ENCODE results near the gene IL18R1.

The IL18R1 gene

DNA sequence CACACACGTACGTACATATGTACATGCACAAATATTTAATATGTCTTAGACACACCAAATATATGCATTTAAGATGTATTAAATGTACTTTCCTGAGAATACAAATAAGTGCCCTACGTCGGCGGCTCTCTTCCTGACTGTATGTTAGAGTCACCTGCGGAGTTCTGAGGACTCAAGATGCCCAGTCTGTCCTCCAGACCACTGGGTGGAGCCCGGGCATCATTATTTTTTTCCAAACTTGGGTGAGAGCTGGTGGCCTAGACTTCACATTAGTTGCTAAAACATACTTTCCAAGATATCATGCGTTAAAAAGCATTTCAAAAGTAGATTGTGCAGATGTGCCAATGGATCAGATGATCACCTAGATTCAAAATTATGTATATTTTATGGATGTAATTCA, 2.9 kb downstream of the IL18R1 start:
- peaks cover 4% of the 10 kb centered on the region for H3K27me3 Mint-ChIP-seq
- H3K4me1 Mint-ChIP-seq = peaks cover 65% of the 10 kb centered on the region
- CTCF ChIA-PET = interaction anchor here (1.0 to 5.1 kb wide), 4 partner anchors 85 to 118 kb away, joined by 4 to 56 read pairs (median 12); no protein-coding TSS in a partner anchor
- DNase-seq = no peak
- H3K36me3 Mint-ChIP-seq = peaks cover 53% of the 10 kb centered on the region
- H3K9me3 Mint-ChIP-seq = peaks cover 12% of the 10 kb centered on the region
- no peak overlapping the region for H3K27ac Mint-ChIP-seq
- H3K4me3 Mint-ChIP-seq = peak overlapping the region; percentile 54

DNA sequence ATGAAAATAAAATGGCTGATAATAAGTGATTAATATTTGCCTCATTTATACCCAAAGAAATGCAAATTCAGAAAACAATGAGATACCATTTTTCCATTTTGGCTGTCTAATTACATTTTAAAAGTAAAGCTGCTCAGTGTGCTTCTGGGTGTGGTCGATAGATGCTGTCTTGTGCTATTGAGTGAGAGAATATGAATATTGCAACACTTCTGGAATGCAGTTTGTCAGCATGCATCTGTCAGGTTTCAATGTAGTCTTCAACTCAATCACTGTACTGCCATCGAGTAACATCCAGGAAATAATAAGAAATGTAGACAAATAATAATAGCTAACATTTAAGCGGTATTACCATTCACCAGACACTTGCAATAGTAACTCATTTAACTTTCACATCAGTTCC, 3.9 kb downstream of the IL18R1 start:
- Mint-ChIP-seq H3K27ac (no peak overlapping the region), H3K4me3 (peak overlapping the region; percentile 28), H3K36me3 (peaks cover 63% of the 10 kb centered on the region)

GRCh38 chr2:102361632-102362241, 6.1 kb downstream of the IL18R1 start:
- H3K9me3 Mint-ChIP-seq = peaks cover 39% of the 10 kb centered on the region
- no peak for DNase-seq
- H3K4me3 Mint-ChIP-seq = no peak overlapping the region
- H3K27me3 Mint-ChIP-seq = no peaks in the 10 kb centered on the region
- no peak overlapping the region for H3K27ac Mint-ChIP-seq
- peaks cover 77% of the 10 kb centered on the region for H3K36me3 Mint-ChIP-seq
- CTCF ChIA-PET = interaction anchor here (1.0 to 3.9 kb wide), 2 partner anchors 82 to 121 kb away, joined by 3 to 17 read pairs; no protein-coding TSS in a partner anchor
- H3K4me1 Mint-ChIP-seq = peaks cover 73% of the 10 kb centered on the region

More for the DNA sequence above, 3.9 kb downstream of the IL18R1 start:
- peaks cover 66% of the 10 kb centered on the region for H3K4me1 Mint-ChIP-seq
- H3K27me3 Mint-ChIP-seq = peaks cover 4% of the 10 kb centered on the region
- DNase-seq = no peak
- H3K9me3 Mint-ChIP-seq = peaks cover 19% of the 10 kb centered on the region
- CTCF ChIA-PET = interaction anchor here (1.0 to 5.1 kb wide), 2 partner anchors 84 to 89 kb away, joined by 4 to 56 read pairs; no protein-coding TSS in a partner anchor

GRCh38 chr2:102365763-102366162, 10.2 kb downstream of the IL18R1 start:
- DNase-seq = no peak
- peaks cover 91% of the 10 kb centered on the region for H3K36me3 Mint-ChIP-seq
- H3K4me1 Mint-ChIP-seq = peaks cover 79% of the 10 kb centered on the region
- no peaks in the 10 kb centered on the region for H3K27me3 Mint-ChIP-seq
- peaks cover 53% of the 10 kb centered on the region for H3K9me3 Mint-ChIP-seq
- H3K4me3 Mint-ChIP-seq = no peak overlapping the region
- CTCF ChIA-PET = interaction anchor here (0.7 kb wide), 1 partner anchor 16 kb away, joined by 4 read pairs; no protein-coding TSS in a partner anchor
- peak overlapping the region; percentile 93 for H3K27ac Mint-ChIP-seq

DNA sequence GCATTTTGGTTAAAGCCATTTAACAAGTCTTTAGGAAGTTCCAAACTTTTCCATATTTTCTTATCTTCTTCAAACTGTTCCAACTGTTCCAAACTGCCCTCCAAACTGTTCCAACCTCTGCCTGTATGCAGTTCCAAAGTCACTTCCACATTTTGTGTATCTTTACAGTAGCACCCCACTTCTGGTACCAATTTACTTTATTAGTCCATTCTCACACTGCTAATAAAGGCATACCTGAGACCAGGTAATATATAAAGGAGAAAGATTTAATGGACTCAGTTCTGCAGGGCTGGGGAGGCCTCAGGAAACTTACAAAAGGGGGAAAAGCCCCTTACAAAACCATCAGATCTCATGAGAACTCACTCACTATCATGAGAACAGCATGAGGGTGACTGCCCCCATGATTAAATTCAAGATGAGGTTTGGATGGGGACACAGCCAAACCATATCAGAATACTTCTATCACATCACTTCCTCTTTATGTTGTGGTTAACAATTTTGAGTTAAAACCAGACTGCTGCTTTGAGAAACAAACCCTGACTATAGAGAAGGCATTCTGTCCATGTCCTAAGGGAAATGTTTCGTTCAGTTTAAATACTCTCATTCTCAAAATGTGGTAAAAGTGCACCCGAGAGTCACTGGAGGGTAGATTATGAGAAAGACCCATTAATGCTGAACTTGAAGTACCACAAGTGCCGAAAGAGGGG, 11.0 kb downstream of the IL18R1 start:
- H3K4me1 Mint-ChIP-seq = peaks cover 73% of the 10 kb centered on the region
- DNase-seq = no peak
- peaks cover 91% of the 10 kb centered on the region for H3K36me3 Mint-ChIP-seq
- H3K27me3 Mint-ChIP-seq = no peaks in the 10 kb centered on the region
- peak overlapping the region; percentile 48 for H3K4me3 Mint-ChIP-seq
- H3K9me3 Mint-ChIP-seq = peaks cover 53% of the 10 kb centered on the region
- CTCF ChIA-PET = interaction anchor here (1.4 to 3.2 kb wide), 2 partner anchors 11 to 76 kb away, joined by 5 to 11 read pairs; no protein-coding TSS in a partner anchor
- peak overlapping the region; percentile 93 for H3K27ac Mint-ChIP-seq

DNA sequence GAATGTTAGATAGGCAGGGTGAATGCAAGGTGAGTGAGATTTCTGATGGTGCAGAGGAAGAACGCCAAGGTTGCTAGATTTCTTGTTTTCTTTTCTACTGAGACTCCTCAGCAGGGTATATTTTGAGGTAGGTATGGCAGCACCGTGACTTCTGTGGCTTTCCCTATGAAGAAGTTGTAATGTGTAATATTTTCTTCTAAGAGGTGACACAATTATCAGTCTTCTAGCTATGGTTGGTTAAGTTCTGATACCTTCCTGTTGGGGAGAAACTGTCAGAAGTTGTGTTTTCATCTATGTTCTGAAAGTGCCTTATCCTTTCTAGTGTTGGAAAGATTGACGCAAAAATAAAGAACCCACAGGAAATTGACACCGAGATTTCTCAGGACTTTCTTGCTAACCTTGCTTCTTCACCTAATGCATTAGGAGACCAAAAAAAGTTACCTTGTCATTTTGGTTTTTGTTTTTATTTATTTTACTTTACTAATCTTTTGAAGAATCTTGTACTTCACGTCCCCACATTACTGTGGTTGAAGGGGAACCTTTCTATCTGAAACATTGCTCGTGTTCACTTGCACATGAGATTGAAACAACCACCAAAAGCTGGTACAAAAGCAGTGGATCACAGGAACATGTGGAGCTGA, 11.9 kb downstream of the IL18R1 start:
- H3K4me3 Mint-ChIP-seq = peak overlapping the region; percentile 48
- CTCF ChIA-PET = interaction anchor here (1.3 to 3.2 kb wide), 3 partner anchors 11 to 75 kb away, joined by 3 to 11 read pairs (median 5); no protein-coding TSS in a partner anchor
- no peaks in the 10 kb centered on the region for H3K27me3 Mint-ChIP-seq
- DNase-seq = peak; percentile 56
- H3K27ac Mint-ChIP-seq = peak overlapping the region; percentile 93
- peaks cover 89% of the 10 kb centered on the region for H3K36me3 Mint-ChIP-seq
- H3K4me1 Mint-ChIP-seq = peaks cover 70% of the 10 kb centered on the region
- peaks cover 50% of the 10 kb centered on the region for H3K9me3 Mint-ChIP-seq

DNA sequence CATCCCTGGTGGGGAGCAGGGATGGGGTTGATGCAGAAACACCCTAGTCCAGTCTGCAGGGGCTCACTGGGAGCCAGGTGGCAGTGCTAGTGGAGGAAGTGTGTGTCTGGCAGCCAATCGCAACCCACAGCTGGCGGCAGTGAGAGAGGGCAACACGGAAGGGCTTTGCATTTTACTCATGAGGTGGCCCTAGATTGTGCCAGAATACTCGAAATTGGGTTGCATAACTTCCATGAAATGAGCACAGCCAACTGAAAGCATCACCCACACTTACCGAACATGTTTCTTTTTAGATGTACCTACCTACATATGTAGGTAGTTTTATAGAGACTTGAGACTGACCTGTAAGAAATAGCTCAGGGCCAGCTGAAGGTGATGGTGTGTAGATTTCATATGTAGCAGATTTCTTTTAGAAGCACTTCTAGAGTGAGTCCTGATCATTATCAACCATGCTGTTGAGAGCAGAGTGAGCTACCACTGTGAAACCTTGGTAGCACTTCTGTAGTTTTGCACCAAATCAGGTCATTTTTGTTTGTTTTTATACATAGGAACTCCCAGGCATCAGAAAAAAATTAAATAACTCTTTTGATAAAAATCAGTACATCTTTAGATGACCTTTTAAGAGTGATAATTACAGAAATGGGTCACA, 13.0 kb downstream of the IL18R1 start:
- H3K9me3 Mint-ChIP-seq = peaks cover 46% of the 10 kb centered on the region
- no peak for DNase-seq
- H3K27me3 Mint-ChIP-seq = no peaks in the 10 kb centered on the region
- CTCF ChIA-PET = interaction anchor here (1.3 to 3.2 kb wide), 2 partner anchors 67 to 74 kb away, joined by 3 to 11 read pairs; no protein-coding TSS in a partner anchor
- peaks cover 88% of the 10 kb centered on the region for H3K36me3 Mint-ChIP-seq
- peaks cover 66% of the 10 kb centered on the region for H3K4me1 Mint-ChIP-seq
- H3K27ac Mint-ChIP-seq = peak overlapping the region; percentile 93
- peak overlapping the region; percentile 48 for H3K4me3 Mint-ChIP-seq

GRCh38 chr2:102369866-102370265, 14.3 kb downstream of the IL18R1 start:
- CTCF ChIA-PET = interaction anchor here (3.2 kb wide), 1 partner anchor 73 kb away, joined by 11 read pairs; no protein-coding TSS in a partner anchor
- H3K4me1 Mint-ChIP-seq = peaks cover 58% of the 10 kb centered on the region
- H3K27ac Mint-ChIP-seq = no peak overlapping the region
- H3K36me3 Mint-ChIP-seq = peaks cover 89% of the 10 kb centered on the region
- peaks cover 43% of the 10 kb centered on the region for H3K9me3 Mint-ChIP-seq
- H3K27me3 Mint-ChIP-seq = no peaks in the 10 kb centered on the region
- no peak for DNase-seq
- no peak overlapping the region for H3K4me3 Mint-ChIP-seq

- peaks cover 7% of the 10 kb centered on the region for H3K4me1 Mint-ChIP-seq
- H3K36me3 Mint-ChIP-seq = peaks cover 90% of the 10 kb centered on the region
- H3K9me3 Mint-ChIP-seq = peaks cover 44% of the 10 kb centered on the region
- H3K4me3 Mint-ChIP-seq = no peak overlapping the region
- CTCF ChIA-PET = interaction anchor here (0.6 kb wide), 1 partner anchor 475 kb away, joined by 3 read pairs; no protein-coding TSS in a partner anchor
- no peak overlapping the region for H3K27ac Mint-ChIP-seq
- no peak for DNase-seq
- H3K27me3 Mint-ChIP-seq = no peaks in the 10 kb centered on the region
Observed at GRCh38 chr2:102376052-102376591, 20.5 kb downstream of the IL18R1 start.

GRCh38 chr2:102383722-102384121, 28.1 kb downstream of the IL18R1 start:
- CTCF ChIA-PET = no interaction called here
- H3K36me3 Mint-ChIP-seq = peaks cover 93% of the 10 kb centered on the region
- DNase-seq = no peak
- no peak overlapping the region for H3K27ac Mint-ChIP-seq
- peaks cover 45% of the 10 kb centered on the region for H3K9me3 Mint-ChIP-seq
- H3K27me3 Mint-ChIP-seq = no peaks in the 10 kb centered on the region
- no peak overlapping the region for H3K4me3 Mint-ChIP-seq
- peaks cover 2% of the 10 kb centered on the region for H3K4me1 Mint-ChIP-seq

GRCh38 chr2:102385522-102385921, 29.9 kb downstream of the IL18R1 start:
- DNase-seq = no peak
- Mint-ChIP-seq H3K27ac (no peak overlapping the region), H3K36me3 (peaks cover 90% of the 10 kb centered on the region), H3K4me1 (peaks cover 2% of the 10 kb centered on the region), H3K27me3 (no peaks in the 10 kb centered on the region), H3K9me3 (peaks cover 37% of the 10 kb centered on the region), H3K4me3 (no peak overlapping the region)
- CTCF ChIA-PET = no interaction called here

- peaks cover 33% of the 10 kb centered on the region for H3K9me3 Mint-ChIP-seq
- CTCF ChIA-PET = no interaction called here
- no peaks in the 10 kb centered on the region for H3K27me3 Mint-ChIP-seq
- peaks cover 2% of the 10 kb centered on the region for H3K4me1 Mint-ChIP-seq
- H3K4me3 Mint-ChIP-seq = no peak overlapping the region
- DNase-seq = no peak
- H3K36me3 Mint-ChIP-seq = peaks cover 87% of the 10 kb centered on the region
- H3K27ac Mint-ChIP-seq = no peak overlapping the region
Observed at GRCh38 chr2:102386004-102386403, 30.4 kb downstream of the IL18R1 start.

GRCh38 chr2:102386867-102387541, 31.4 kb downstream of the IL18R1 start:
- CTCF ChIA-PET = no interaction called here
- Mint-ChIP-seq H3K9me3 (peaks cover 25% of the 10 kb centered on the region), H3K4me1 (peaks cover 9% of the 10 kb centered on the region), H3K36me3 (peaks cover 86% of the 10 kb centered on the region), H3K4me3 (no peak overlapping the region), H3K27me3 (no peaks in the 10 kb centered on the region), H3K27ac (no peak overlapping the region)
- DNase-seq = no peak
